ENCODE data around the gene NAXE. TPM values are rescaled to one million over a fixed set of nuclear protein-coding genes. Genes with fewer than 3 reads are reported as not detected.

Gene NAXE
- total RNA-seq, 2 donors from 2014 or later, result 118 to 188 TPM

DNA sequence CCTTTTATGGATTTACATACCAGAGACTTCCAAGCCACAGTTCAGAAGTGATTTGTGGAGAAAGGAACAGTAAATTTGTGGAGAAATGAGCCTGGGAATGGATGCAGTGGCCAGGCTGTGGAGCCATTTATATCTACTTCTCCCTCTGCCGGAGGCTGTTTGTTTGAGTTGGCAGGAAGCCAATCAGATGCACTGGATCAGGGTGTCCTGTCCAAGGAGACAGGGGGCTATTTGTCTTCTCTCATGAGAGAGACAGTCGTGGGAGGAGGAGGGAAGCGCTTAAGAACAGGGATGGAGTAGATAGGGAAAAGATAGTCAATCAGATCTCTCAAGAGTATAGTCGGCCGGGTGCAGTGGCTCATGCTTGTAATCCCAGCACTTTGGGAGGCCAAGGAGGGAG, 24.9 kb downstream of the NAXE start:
- DNase-seq (ENCODE audit: low spot score), result peak; percentile 73

DNA sequence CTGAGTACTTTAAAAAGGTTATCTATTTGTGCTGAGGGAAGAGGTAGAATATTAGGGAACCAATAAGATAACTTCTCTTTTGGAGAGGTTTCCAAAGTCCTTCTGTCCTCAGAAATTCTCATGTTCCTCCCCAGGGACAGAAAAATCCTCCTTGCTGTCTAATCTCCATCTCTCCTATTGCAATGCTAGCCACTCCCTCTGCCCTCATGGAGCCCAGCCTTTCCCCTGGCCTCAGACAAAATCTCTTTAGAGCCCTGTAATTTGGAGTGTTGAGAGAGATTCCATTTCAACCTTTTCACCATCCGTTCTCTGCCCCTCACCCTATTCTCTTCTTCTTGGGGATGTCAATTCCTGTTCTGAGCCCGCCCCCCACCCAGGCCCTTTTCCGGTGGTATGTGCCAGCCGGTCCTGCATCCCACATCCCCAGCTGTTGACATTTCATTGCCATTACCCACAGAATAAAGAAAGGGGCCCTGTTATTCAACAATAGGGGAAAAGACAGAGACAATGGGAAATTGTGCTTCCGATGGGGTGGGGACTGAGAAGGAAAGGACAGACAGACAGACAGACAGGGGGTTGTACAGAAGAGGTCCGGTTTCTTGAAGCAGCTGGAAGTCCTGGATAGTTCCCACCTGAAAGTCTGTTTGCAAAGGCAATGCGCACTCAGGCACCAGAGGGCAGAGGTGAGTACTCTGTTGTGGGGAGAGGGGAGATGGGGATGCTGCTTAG, 27.4 kb downstream of the NAXE start, which contains the start of gene HAPLN2:
Gene HAPLN2, plus strand, starts transcription at position 563 of the 729 bp plus-strand sequence. CDS start 4,076 bp downstream, outside the sequence.
- Histone ChIP-seq H3K27ac (no peak within 1 kb of the TSS), H3K4me1 (replicated peaks) (peaks cover 10% of the 10 kb centered on the region), H3K36me3 (no peaks in the 10 kb centered on the region), H3K9me3 (no peaks in the 10 kb centered on the region), H3K27me3 (replicated peaks; ENCODE audit: insufficient read depth) (no peaks in the 10 kb centered on the region), H3K4me3 (no peak within 1 kb of the TSS)
- intact Hi-C loops (cut with DNase I), result loop anchor here (10.0 kb wide), 1 partner anchor 234 kb away; no protein-coding TSS in a partner anchor
- TF ChIP-seq POLR2A (IDR thresholded peaks at IDR 0.05), result no peak
- TF ChIP-seq, protein P1, sequence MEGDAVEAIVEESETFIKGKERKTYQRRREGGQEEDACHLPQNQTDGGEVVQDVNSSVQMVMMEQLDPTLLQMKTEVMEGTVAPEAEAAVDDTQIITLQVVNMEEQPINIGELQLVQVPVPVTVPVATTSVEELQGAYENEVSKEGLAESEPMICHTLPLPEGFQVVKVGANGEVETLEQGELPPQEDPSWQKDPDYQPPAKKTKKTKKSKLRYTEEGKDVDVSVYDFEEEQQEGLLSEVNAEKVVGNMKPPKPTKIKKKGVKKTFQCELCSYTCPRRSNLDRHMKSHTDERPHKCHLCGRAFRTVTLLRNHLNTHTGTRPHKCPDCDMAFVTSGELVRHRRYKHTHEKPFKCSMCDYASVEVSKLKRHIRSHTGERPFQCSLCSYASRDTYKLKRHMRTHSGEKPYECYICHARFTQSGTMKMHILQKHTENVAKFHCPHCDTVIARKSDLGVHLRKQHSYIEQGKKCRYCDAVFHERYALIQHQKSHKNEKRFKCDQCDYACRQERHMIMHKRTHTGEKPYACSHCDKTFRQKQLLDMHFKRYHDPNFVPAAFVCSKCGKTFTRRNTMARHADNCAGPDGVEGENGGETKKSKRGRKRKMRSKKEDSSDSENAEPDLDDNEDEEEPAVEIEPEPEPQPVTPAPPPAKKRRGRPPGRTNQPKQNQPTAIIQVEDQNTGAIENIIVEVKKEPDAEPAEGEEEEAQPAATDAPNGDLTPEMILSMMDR (IDR thresholded peaks at IDR 0.05), result peak in 1 of 4 experiments; percentile 12
- no peak for DNase-seq (ENCODE audit: low spot score)
- WGBS, result 21% methylated on average over 7 of the region's 7 CpGs

More for the DNA sequence above, 24.9 kb downstream of the NAXE start:
- intact Hi-C loops (cut with DNase I), result loop anchor here (10.0 kb wide), 1 partner anchor 232 kb away; no protein-coding TSS in a partner anchor
- Histone ChIP-seq H3K4me1 (replicated peaks) (peaks cover 10% of the 10 kb centered on the region), H3K4me3 (no peak overlapping the region), H3K27ac (peak overlapping the region; percentile 61 to 80), H3K27me3 (replicated peaks; ENCODE audit: insufficient read depth) (no peaks in the 10 kb centered on the region), H3K36me3 (no peaks in the 10 kb centered on the region), H3K9me3 (no peaks in the 10 kb centered on the region)
- TF ChIP-seq POLR2A (IDR thresholded peaks at IDR 0.05), result no peak
- TF ChIP-seq POLR2AphosphoS5 (IDR thresholded peaks at IDR 0.05), result peak; percentile 91
- TF ChIP-seq, protein P1 (IDR thresholded peaks at IDR 0.05), result peak in 1 of 4 experiments; percentile 29
- 7% methylated on average over 5 of the region's 5 CpGs for WGBS

DNA sequence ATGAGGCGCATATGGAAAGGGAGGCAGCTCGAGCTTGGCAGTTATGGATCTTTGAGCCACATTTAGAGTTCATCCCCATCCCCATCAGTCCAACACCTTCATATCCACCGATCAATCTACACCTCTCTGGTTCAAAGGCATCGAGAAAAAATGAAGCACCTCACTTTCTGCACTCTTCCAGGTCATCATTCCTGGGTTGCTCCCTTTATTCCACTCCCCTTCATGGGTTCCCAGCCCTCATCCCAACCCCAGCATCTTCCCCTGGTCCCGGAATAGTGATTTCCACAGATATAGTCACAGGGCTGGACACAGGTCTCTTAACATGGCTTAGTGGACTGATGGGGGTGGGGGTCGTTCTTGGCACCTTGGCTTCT, 28.0 kb downstream of the NAXE start:
- H3K4me3 ChIP-seq, result no peak overlapping the region
- no peaks in the 10 kb centered on the region for H3K9me3 ChIP-seq
- WGBS, result 43% methylated on average over 6 of the region's 6 CpGs
- no peaks in the 10 kb centered on the region for H3K36me3 ChIP-seq
- DNase-seq (ENCODE audit: low spot score), result no peak
- H3K27ac ChIP-seq, result no peak overlapping the region
- peaks cover 10% of the 10 kb centered on the region for H3K4me1 ChIP-seq (replicated peaks)
- TF ChIP-seq, protein P1 (IDR thresholded peaks at IDR 0.05), result no peak
- TF ChIP-seq POLR2AphosphoS5 (IDR thresholded peaks at IDR 0.05) (no peak), POLR2A (IDR thresholded peaks at IDR 0.05) (no peak)
- intact Hi-C loops (cut with DNase I), result loop anchor here (10.0 kb wide), 1 partner anchor 235 kb away; no protein-coding TSS in a partner anchor
- no peaks in the 10 kb centered on the region for H3K27me3 ChIP-seq (replicated peaks; ENCODE audit: insufficient read depth)

DNA sequence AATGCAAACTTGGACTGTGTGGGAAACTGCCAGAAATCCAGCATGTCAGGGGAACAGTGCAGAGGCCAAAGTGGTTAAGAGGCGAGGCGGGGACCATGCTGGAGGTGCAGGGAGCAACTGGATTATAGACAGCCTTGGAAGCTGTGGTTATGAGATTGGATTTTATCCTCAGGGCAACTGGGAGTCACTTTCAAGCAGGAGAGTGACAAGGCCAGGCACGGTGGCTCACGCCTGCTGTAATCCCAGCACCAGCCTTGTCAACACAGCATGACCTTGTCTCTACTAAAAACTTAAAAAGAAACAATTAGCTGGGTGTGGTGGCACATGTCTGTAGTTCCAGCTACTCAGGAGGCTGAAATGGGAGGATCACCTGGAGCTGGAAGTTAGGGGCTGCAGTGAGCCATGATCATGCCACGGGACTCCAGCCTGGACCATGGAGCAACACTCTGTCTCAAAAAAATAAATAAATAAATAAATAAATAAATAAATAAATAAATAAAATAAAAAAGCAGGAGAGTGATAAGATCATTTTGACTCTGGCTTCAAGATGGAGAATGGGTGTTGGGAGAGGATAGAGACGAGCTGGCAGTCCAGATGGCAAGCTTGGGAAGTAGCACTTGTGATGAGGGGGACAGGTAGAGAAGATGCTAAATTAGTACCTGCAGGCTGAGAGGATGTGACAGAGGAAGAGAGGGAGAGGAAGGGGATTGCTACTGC, 31.2 kb downstream of the NAXE start:
- 75% methylated on average over 6 of the region's 6 CpGs for WGBS
- no peak for TF ChIP-seq POLR2A (IDR thresholded peaks at IDR 0.05)
- TF ChIP-seq, protein P1 (IDR thresholded peaks at IDR 0.05), result no peak
- no peak for TF ChIP-seq POLR2AphosphoS5 (IDR thresholded peaks at IDR 0.05)
- H3K9me3 ChIP-seq, result no peaks in the 10 kb centered on the region
- no peak overlapping the region for H3K4me3 ChIP-seq
- no peak for DNase-seq (ENCODE audit: low spot score)
- no peak overlapping the region for H3K27ac ChIP-seq
- H3K4me1 ChIP-seq (replicated peaks), result peaks cover 7% of the 10 kb centered on the region
- H3K27me3 ChIP-seq (replicated peaks; ENCODE audit: insufficient read depth), result peaks cover 10% of the 10 kb centered on the region
- H3K36me3 ChIP-seq, result no peaks in the 10 kb centered on the region
- intact Hi-C loops (cut with DNase I), result loop anchor here (5.0 kb wide), 1 partner anchor 35 kb away; no protein-coding TSS in a partner anchor
